ENCODE results near the gene SMARCC2. TPM values are rescaled to one million over a fixed set of nuclear protein-coding genes. Genes with fewer than 3 reads are reported as not detected.
A peak's percentile ranks its signal among the peaks of the same experiment; 100 is the strongest.

SMARCC2 gene
- total and polyA plus RNA-seq, 9 of the 15 experiments (the other 6 are each of a cell fraction or from before 2014, with no cell fraction given): 11.9 to 86.0 (median 36.6) TPM

DNA sequence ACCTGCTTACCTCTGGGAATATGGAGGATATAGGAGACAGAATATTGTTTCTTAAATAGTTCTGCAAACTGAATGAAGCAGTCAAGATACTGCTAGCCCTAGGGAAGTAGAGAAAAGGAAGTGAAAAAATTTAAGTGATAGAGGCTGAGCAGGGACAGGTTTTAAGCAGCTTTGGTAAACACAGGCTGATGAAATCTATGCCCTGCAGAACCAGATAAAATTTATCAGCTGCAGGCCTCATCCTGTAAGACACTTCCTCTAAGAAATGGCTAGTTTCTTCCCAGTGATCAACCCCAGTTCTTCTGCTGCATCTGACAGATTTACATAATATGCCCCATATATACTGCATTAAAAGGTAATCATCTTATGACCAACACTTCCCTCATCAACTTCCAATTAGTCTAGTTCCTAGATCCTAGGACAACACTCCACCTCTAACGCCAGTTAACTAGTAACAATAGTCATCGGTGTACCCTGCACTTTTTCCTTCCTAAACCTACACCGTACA, 62.5 kb downstream of the SMARCC2 start (continued):
- TF ChIP-seq, protein P1, sequence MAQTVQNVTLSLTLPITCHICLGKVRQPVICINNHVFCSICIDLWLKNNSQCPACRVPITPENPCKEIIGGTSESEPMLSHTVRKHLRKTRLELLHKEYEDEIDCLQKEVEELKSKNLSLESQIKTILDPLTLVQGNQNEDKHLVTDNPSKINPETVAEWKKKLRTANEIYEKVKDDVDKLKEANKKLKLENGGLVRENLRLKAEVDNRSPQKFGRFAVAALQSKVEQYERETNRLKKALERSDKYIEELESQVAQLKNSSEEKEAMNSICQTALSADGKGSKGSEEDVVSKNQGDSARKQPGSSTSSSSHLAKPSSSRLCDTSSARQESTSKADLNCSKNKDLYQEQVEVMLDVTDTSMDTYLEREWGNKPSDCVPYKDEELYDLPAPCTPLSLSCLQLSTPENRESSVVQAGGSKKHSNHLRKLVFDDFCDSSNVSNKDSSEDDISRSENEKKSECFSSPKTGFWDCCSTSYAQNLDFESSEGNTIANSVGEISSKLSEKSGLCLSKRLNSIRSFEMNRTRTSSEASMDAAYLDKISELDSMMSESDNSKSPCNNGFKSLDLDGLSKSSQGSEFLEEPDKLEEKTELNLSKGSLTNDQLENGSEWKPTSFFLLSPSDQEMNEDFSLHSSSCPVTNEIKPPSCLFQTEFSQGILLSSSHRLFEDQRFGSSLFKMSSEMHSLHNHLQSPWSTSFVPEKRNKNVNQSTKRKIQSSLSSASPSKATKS (CRISPR knock-in tag; IDR thresholded peaks at IDR 0.05): no peak
- TF ChIP-seq ZNF551 (CRISPR knock-in tag; IDR thresholded peaks at IDR 0.05) (no peak), GABPB1 (CRISPR knock-in tag; IDR thresholded peaks at IDR 0.05) (no peak), GATAD2A (IDR thresholded peaks at IDR 0.05) (no peak), ZFP36 (IDR thresholded peaks at IDR 0.05; ENCODE audit: low read depth, low read length, partially characterized antibody) (no peak), MTA1 (IDR thresholded peaks at IDR 0.05; ENCODE audit: borderline replicate concordance) (peak; percentile 62), PTRF (tag; IDR thresholded peaks at IDR 0.05) (no peak), KDM5B (IDR thresholded peaks at IDR 0.05; ENCODE audit: insufficient replicate concordance, low read depth, low read length) (no peak), CSDE1 (IDR thresholded peaks at IDR 0.05) (no peak), KDM4B (IDR thresholded peaks at IDR 0.05; ENCODE audit: borderline replicate concordance in 2 of 2, low read depth in 1 of 2) (no peak), ZNF764 (CRISPR knock-in tag; IDR thresholded peaks at IDR 0.05; ENCODE audit: low read depth) (no peak), NFRKB (IDR thresholded peaks at IDR 0.05; ENCODE audit: low read depth) (no peak; the same call in 1 of the 2 replicates), EHMT2 (IDR thresholded peaks at IDR 0.05) (no peak), KLF10 (CRISPR knock-in tag; IDR thresholded peaks at IDR 0.05) (no peak), SREBF1 (IDR thresholded peaks at IDR 0.05; ENCODE audit: borderline replicate concordance, low read depth, low read length) (no peak)
- TF ChIP-seq, protein P2, sequence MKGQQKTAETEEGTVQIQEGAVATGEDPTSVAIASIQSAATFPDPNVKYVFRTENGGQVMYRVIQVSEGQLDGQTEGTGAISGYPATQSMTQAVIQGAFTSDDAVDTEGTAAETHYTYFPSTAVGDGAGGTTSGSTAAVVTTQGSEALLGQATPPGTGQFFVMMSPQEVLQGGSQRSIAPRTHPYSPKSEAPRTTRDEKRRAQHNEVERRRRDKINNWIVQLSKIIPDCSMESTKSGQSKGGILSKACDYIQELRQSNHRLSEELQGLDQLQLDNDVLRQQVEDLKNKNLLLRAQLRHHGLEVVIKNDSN (CRISPR knock-in tag; IDR thresholded peaks at IDR 0.05): no peak
- TF ChIP-seq, protein P3, sequence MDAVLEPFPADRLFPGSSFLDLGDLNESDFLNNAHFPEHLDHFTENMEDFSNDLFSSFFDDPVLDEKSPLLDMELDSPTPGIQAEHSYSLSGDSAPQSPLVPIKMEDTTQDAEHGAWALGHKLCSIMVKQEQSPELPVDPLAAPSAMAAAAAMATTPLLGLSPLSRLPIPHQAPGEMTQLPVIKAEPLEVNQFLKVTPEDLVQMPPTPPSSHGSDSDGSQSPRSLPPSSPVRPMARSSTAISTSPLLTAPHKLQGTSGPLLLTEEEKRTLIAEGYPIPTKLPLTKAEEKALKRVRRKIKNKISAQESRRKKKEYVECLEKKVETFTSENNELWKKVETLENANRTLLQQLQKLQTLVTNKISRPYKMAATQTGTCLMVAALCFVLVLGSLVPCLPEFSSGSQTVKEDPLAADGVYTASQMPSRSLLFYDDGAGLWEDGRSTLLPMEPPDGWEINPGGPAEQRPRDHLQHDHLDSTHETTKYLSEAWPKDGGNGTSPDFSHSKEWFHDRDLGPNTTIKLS (IDR thresholded peaks at IDR 0.05; ENCODE audit: borderline replicate concordance, low read depth): no peak
- TF ChIP-seq, protein P4, sequence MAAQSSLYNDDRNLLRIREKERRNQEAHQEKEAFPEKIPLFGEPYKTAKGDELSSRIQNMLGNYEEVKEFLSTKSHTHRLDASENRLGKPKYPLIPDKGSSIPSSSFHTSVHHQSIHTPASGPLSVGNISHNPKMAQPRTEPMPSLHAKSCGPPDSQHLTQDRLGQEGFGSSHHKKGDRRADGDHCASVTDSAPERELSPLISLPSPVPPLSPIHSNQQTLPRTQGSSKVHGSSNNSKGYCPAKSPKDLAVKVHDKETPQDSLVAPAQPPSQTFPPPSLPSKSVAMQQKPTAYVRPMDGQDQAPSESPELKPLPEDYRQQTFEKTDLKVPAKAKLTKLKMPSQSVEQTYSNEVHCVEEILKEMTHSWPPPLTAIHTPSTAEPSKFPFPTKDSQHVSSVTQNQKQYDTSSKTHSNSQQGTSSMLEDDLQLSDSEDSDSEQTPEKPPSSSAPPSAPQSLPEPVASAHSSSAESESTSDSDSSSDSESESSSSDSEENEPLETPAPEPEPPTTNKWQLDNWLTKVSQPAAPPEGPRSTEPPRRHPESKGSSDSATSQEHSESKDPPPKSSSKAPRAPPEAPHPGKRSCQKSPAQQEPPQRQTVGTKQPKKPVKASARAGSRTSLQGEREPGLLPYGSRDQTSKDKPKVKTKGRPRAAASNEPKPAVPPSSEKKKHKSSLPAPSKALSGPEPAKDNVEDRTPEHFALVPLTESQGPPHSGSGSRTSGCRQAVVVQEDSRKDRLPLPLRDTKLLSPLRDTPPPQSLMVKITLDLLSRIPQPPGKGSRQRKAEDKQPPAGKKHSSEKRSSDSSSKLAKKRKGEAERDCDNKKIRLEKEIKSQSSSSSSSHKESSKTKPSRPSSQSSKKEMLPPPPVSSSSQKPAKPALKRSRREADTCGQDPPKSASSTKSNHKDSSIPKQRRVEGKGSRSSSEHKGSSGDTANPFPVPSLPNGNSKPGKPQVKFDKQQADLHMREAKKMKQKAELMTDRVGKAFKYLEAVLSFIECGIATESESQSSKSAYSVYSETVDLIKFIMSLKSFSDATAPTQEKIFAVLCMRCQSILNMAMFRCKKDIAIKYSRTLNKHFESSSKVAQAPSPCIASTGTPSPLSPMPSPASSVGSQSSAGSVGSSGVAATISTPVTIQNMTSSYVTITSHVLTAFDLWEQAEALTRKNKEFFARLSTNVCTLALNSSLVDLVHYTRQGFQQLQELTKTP (IDR thresholded peaks at IDR 0.05; ENCODE audit: low read depth in 1 of 2, partially characterized antibody in 2 of 2): peak in 1 of 2 experiments; percentile 30

Data from K562 (cell line).